HepG2 (cell line): ENCODE data around the gene C2orf81. TPM values are rescaled to one million over a fixed set of nuclear protein-coding genes. Genes with fewer than 3 reads are reported as not detected.

Source experiments
- BRF2 ChIP-seq: sonication (generic); formaldehyde crosslinking; IDR thresholded peaks from 2 replicates; pipeline ENCODE4 v1.8.1; 2022; ENCODE audit warnings: mild to moderate bottlenecking, missing genetic modification reagents
- CC2D1A ChIP-seq: sonication (generic); formaldehyde crosslinking; IDR thresholded peaks from 2 replicates; pipeline ENCODE4 v1.8.1; 2023; ENCODE audit warnings: mild to moderate bottlenecking, missing genetic modification reagents
- FOSL2 ChIP-seq: sonication (generic); formaldehyde crosslinking; IDR thresholded peaks from 2 replicates; pipeline ENCODE4 v1.4.0; 2020; ENCODE audit warnings: missing genetic modification reagents
- HNF1B ChIP-seq: sonication (generic); formaldehyde crosslinking; IDR thresholded peaks from 2 replicates; pipeline ENCODE4 v1.5.1; 2020; ENCODE audit warnings: mild to moderate bottlenecking, moderate library complexity, missing genetic modification reagents
- HNRNPL ChIP-seq: fragments of 200-400 bp; formaldehyde crosslinking; IDR thresholded peaks from 2 replicates; pipeline ENCODE4 v1.6.1; 2017; ENCODE audit warnings: mild to moderate bottlenecking, low read depth, low read length
- KLF16 ChIP-seq, 2 experiments: sonication (generic) in 1 of 2; formaldehyde crosslinking in 1 of 2; IDR thresholded peaks; 2 replicates each; pipeline versions ENCODE4 v1.6.1 to v1.8.0; 2016 to 2023; ENCODE audit warnings: missing genetic modification reagents in 2 of 2, missing compliant biosample characterization in 1 of 2
- LCORL ChIP-seq, 2 experiments: fragments of 450-650 bp in 1 of 2; sonication (generic) in 1 of 2; formaldehyde crosslinking in 1 of 2; IDR thresholded peaks; 2 replicates each; pipeline versions ENCODE4 v1.5.0 to v1.6.1; 2017 to 2020; ENCODE audit warnings: antibody characterized with exemption in 1 of 2, missing genetic modification reagents in 1 of 2
- MEIS1 ChIP-seq: sonication (generic); formaldehyde crosslinking; IDR thresholded peaks from 2 replicates; pipeline ENCODE4 v1.9.0; 2021; ENCODE audit warnings: mild to moderate bottlenecking, missing genetic modification reagents, moderate library complexity, borderline replicate concordance
- MTERF4 ChIP-seq: sonication (generic); formaldehyde crosslinking; IDR thresholded peaks from 2 replicates; pipeline ENCODE4 v1.8.0; 2023; ENCODE audit warnings: mild to moderate bottlenecking, missing genetic modification reagents
- NR2F2 ChIP-seq: IDR thresholded peaks from 2 replicates; pipeline ENCODE4 v1.6.1; 2012; ENCODE audit warnings: low read depth, inconsistent platforms, borderline replicate concordance
- PRMT3 ChIP-seq: sonication (generic); formaldehyde crosslinking; IDR thresholded peaks from 2 replicates; pipeline ENCODE4 v1.8.1; 2022; ENCODE audit warnings: low read depth, mild to moderate bottlenecking, moderate library complexity, missing genetic modification reagents, borderline replicate concordance
- SP4 ChIP-seq: sonication (generic); formaldehyde crosslinking; IDR thresholded peaks from 2 replicates; pipeline ENCODE4 v1.8.1; 2023; ENCODE audit warnings: mild to moderate bottlenecking, missing genetic modification reagents
- TAF1 ChIP-seq: sonication (generic); formaldehyde crosslinking; IDR thresholded peaks from 2 replicates; pipeline ENCODE4 v1.4.0; 2020; ENCODE audit warnings: missing genetic modification reagents
- TEF ChIP-seq: sonication (generic); formaldehyde crosslinking; IDR thresholded peaks from 2 replicates; pipeline ENCODE4 v1.5.0; 2020; ENCODE audit warnings: missing genetic modification reagents
- ZBTB33 ChIP-seq: sonication (generic); formaldehyde crosslinking; IDR thresholded peaks from 2 replicates; pipeline ENCODE4 v1.4.0; 2020; ENCODE audit warnings: missing genetic modification reagents
- ZBTB38 ChIP-seq: sonication (generic); formaldehyde crosslinking; IDR thresholded peaks from 2 replicates; pipeline ENCODE4 v1.5.1; 2020; ENCODE audit warnings: mild to moderate bottlenecking, missing genetic modification reagents
- ZBTB43 ChIP-seq: sonication (generic); formaldehyde crosslinking; conservative IDR thresholded peaks from 2 replicates; pipeline ENCODE4 v1.4.0; 2020; ENCODE audit warnings: missing genetic modification reagents
- ZNF296 ChIP-seq: sonication (generic); formaldehyde crosslinking; conservative IDR thresholded peaks from 2 replicates; pipeline ENCODE4 v1.5.0; 2020; ENCODE audit warnings: mild to moderate bottlenecking, missing genetic modification reagents
- ZNF350 ChIP-seq: sonication (generic); formaldehyde crosslinking; IDR thresholded peaks from 2 replicates; pipeline ENCODE4 v1.4.0; 2020; ENCODE audit warnings: mild to moderate bottlenecking, low read depth, missing genetic modification reagents, borderline replicate concordance
- ZNF572 ChIP-seq: sonication (generic); formaldehyde crosslinking; IDR thresholded peaks from 2 replicates; pipeline ENCODE4 v1.5.1; 2020; ENCODE audit warnings: mild to moderate bottlenecking, missing genetic modification reagents
- polyA plus RNA-seq, 8 experiments: library from polyadenylated mRNA; depleted of rRNA in 3 of 8; stranded (reverse) in 7 of 8; unstranded in 1 of 8; fragments of >200 nt; fragmentation: Illumina TruSeq in 4 of 8; extraction: Trizol in 4 of 8; gene quantifications; 2 replicates each; pipeline versions ENCODE4 v1.2.1 to v1.2.3, GENCODE V29; 2011 to 2016; ENCODE audit warnings: low read depth in 4 of 8, missing spikeins in 1 of 8, mixed read lengths in 1 of 8; ENCODE audit not compliant: insufficient read depth in 1 of 8
- total RNA-seq, 5 experiments: library from RNA; depleted of rRNA; stranded (reverse); fragments of >200 nt; fragmentation: Illumina TruSeq; extraction: Trizol; gene quantifications; 2 replicates each; pipeline ENCODE4 v1.2.3, GENCODE V29; 2016; ENCODE audit warnings: low read depth in 1 of 5

The C2orf81 gene
- total and polyA plus RNA-seq, 2 of the 13 experiments (the other 11 are each of a cell fraction or from before 2014, with no cell fraction given), result 0.15 to 0.17 TPM

GRCh38 chr2:74424139-74424992 is 2.9 kb upstream of the C2orf81 start (continued):
- TF ChIP-seq BRF2 (CRISPR knock-in tag), result peak; percentile 53; the same call in 1 of the 2 replicates
- peak; percentile 33; the same call in 1 of the 2 replicates for TF ChIP-seq PRMT3 (CRISPR knock-in tag)
- peak; percentile 55; the same call in 1 of the 2 replicates for TF ChIP-seq FOSL2 (CRISPR knock-in tag)
- no peak for TF ChIP-seq TEF (CRISPR knock-in tag)
- peak; percentile 43; the same call in 1 of the 2 replicates for TF ChIP-seq SP4 (CRISPR knock-in tag)
- TF ChIP-seq ZNF350, result 0 out of 2 replicates have a peak, but pooled peaks have one; percentile 57
- peak; percentile 78; the same call in 1 of the 2 replicates for TF ChIP-seq MTERF4 (CRISPR knock-in tag)
- no peak for TF ChIP-seq KLF16 (CRISPR knock-in tag; IDR thresholded peaks at IDR 0.05)
- no peak for TF ChIP-seq LCORL (IDR thresholded peaks at IDR 0.05)
- TF ChIP-seq LCORL (CRISPR knock-in tag; IDR thresholded peaks at IDR 0.05), result peak; percentile 47
- TF ChIP-seq MEIS1 (CRISPR knock-in tag), result no peak
- peak; percentile 33; the same call in 1 of the 2 replicates for TF ChIP-seq TAF1
- peak; percentile 60; the same call in 1 of the 2 replicates for TF ChIP-seq ZBTB38 (CRISPR knock-in tag)
- peak; percentile 85 for TF ChIP-seq HNF1B (CRISPR knock-in tag)
- 0 out of 2 replicates have a peak, but pooled peaks have one; percentile 22 for TF ChIP-seq CC2D1A
- no peak for TF ChIP-seq ZNF296
- peak; percentile 90 for TF ChIP-seq ZBTB33 (CRISPR knock-in tag)
- TF ChIP-seq HNRNPL, result no peak
- 0 out of 2 replicates have a peak, but pooled peaks have one; percentile 12 for TF ChIP-seq ZBTB43 (CRISPR knock-in tag)
- TF ChIP-seq NR2F2, result peak; percentile 26
- TF ChIP-seq ZNF572 (CRISPR knock-in tag), result peak; percentile 95
